ENCODE measurements around the gene CEP131. TPM values are rescaled to one million over a fixed set of nuclear protein-coding genes. Genes with fewer than 3 reads are reported as not detected.

The CEP131 gene
- total and polyA plus RNA-seq, 2 of the 8 experiments (the other 6 are each of a cell fraction or from before 2014, with no cell fraction given) = 5.9 to 23.2 TPM

DNA sequence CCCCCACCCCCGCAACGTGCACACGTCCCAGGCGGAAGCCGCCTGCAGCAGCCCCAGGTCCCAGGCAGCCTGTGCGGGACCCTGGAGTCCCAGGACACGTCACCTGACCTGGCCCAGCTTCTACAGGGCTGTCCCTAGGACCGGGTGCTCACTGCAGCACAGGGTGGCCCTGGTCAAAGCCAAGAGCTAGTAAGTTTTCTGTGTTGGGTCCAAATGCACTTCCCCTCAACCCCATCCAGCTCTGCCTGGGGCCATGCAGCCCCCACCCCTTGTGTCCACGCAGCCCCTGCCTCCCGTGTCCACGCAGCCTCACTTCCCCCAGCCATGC is 79.6 kb downstream of the CEP131 start:
- ChIA-PET POLR2A (ENCODE audit: partially characterized antibody) (interaction anchor here (1.5 to 1.6 kb wide), 2 partner anchors 96 to 101 kb away, joined by 3 to 6 read pairs; partner anchors contain the start of genes NDUFAF8 and TEPSIN), CTCF (ENCODE audit: partially characterized antibody) (interaction anchor here (0.7 to 4.3 kb wide), 24 partner anchors 10 to 121 kb away, joined by 3 to 24 read pairs (median 4); partner anchors contain the start of genes NDUFAF8 and TEPSIN)
- no peak overlapping the region for H3K9ac ChIP-seq (replicated peaks in 1 of 4; ENCODE audit: extremely low read depth in 1 of 4, low read depth in 3 of 4, low read length in 3 of 4)
- no peak overlapping the region for H3K27ac ChIP-seq (ENCODE audit: low read depth, low read length)
- peak overlapping the region; percentile 70 for H4K91ac ChIP-seq (replicated peaks; ENCODE audit: insufficient read length, low read length)
- H3K79me1 ChIP-seq (ENCODE audit: low read depth, low read length) = no peaks in the 10 kb centered on the region
- peak overlapping the region; percentile 51; the same call in 1 of the 2 replicates for H4K8ac ChIP-seq (ENCODE audit: extremely low read depth, insufficient read depth, low read length)
- H2BK15ac ChIP-seq (ENCODE audit: low read length) = no peak overlapping the region; the same call in 1 of the 2 replicates
- H3K36me3 ChIP-seq (ENCODE audit: control insufficient read depth in 2 of 4, insufficient read depth in 4 of 4, low read length in 3 of 4) = no peaks in the 10 kb centered on the region
- FAIRE-seq (no peak), DNase-seq (ENCODE audit: low read depth in 1 of 2, low spot score in 2 of 2) (no peak)
- H3K4ac ChIP-seq (replicated peaks; ENCODE audit: insufficient read length, low read depth, low read length) = no peak overlapping the region
- H3K4me1 ChIP-seq (replicated peaks in 1 of 4; ENCODE audit: control insufficient read depth in 3 of 4, insufficient read depth in 4 of 4, low read length in 3 of 4) = peaks cover 0 to 2% (median 0%) of the 10 kb centered on the region in 4 experiments; a peak in 4 of 7 replicates
- no peak overlapping the region for H3K23ac ChIP-seq (ENCODE audit: insufficient read length)
- H2BK5ac ChIP-seq (ENCODE audit: low read depth, low read length) = no peak overlapping the region
- TF ChIP-seq CBX5 (IDR thresholded peaks at IDR 0.05; ENCODE audit: low read depth, low read length) (no peak), ASH2L (IDR thresholded peaks at IDR 0.05; ENCODE audit: low read length) (no peak), ZNF274 (IDR thresholded peaks at IDR 0.05; ENCODE audit: borderline replicate concordance, extremely low read depth, low read length) (no peak)
- TF ChIP-seq, protein P1, sequence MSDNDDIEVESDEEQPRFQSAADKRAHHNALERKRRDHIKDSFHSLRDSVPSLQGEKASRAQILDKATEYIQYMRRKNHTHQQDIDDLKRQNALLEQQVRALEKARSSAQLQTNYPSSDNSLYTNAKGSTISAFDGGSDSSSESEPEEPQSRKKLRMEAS (IDR thresholded peaks at IDR 0.05) = no peak
- TF ChIP-seq, protein P2, sequence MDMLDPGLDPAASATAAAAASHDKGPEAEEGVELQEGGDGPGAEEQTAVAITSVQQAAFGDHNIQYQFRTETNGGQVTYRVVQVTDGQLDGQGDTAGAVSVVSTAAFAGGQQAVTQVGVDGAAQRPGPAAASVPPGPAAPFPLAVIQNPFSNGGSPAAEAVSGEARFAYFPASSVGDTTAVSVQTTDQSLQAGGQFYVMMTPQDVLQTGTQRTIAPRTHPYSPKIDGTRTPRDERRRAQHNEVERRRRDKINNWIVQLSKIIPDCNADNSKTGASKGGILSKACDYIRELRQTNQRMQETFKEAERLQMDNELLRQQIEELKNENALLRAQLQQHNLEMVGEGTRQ (IDR thresholded peaks at IDR 0.05; ENCODE audit: low read length) = no peak
- no peak overlapping the region for H4K5ac ChIP-seq (ENCODE audit: insufficient read length, low read depth, low read length)
- H3K9me3 ChIP-seq (ENCODE audit: insufficient read depth in 2 of 2, low read depth in 1 of 2, low read length in 1 of 2) = peaks cover 2 to 7% of the 10 kb centered on the region in 2 experiments; a peak in 2 of 4 replicates
- 82% methylated on average over 8 of the region's 11 CpGs; no CpG with 5 or more reads in 1 of the 2 experiments for WGBS, 2 experiments (ENCODE audit: extremely low coverage in 1 of 2, insufficient coverage in 1 of 2, insufficient read length in 1 of 2, insufficient replicate concordance in 2 of 2, low coverage in 1 of 2, low lambda C conversion rate in 2 of 2, missing lambda C conversion rate in 1 of 2)
- H3K23me2 ChIP-seq (ENCODE audit: low read depth, low read length) = no peaks in the 10 kb centered on the region
- no peak overlapping the region for H3K14ac ChIP-seq (ENCODE audit: insufficient read length)
- H3K18ac ChIP-seq (ENCODE audit: extremely low read depth, low read length) = no peak overlapping the region
- no peak overlapping the region for H2AK5ac ChIP-seq (ENCODE audit: low read depth, low read length)
- H4K20me1 ChIP-seq (replicated peaks in 1 of 2; ENCODE audit: control insufficient read depth in 1 of 2, insufficient read depth in 2 of 2, low read length in 2 of 2) = peaks cover 0 to 5% of the 10 kb centered on the region in 2 experiments
- H2AFZ ChIP-seq (ENCODE audit: low read length) = 0 out of 2 replicates have a peak overlapping the region, but pooled peaks have one; percentile 21
- no peak overlapping the region for H3K4me3 ChIP-seq (ENCODE audit: extremely low read depth in 1 of 4, insufficient read depth in 2 of 4, low read depth in 3 of 4, low read length in 4 of 4)
- peak overlapping the region; percentile 71 for H2BK120ac ChIP-seq (replicated peaks; ENCODE audit: low read depth, low read length)
- H3K27me3 ChIP-seq (replicated peaks in 1 of 4; ENCODE audit: control insufficient read depth in 3 of 4, extremely low read depth in 1 of 4, insufficient read depth in 3 of 4, low read length in 3 of 4) = no peaks in the 10 kb centered on the region
- no peak overlapping the region for H2BK20ac ChIP-seq (ENCODE audit: low read length)
- H3K4me2 ChIP-seq (ENCODE audit: insufficient read depth in 1 of 2, low read depth in 2 of 2, low read length in 2 of 2) = no peak overlapping the region
- no peak overlapping the region for H3K56ac ChIP-seq (replicated peaks; ENCODE audit: insufficient read length, low read depth, low read length)
- H2BK12ac ChIP-seq (ENCODE audit: low read depth, low read length) = no peak overlapping the region; the same call in 1 of the 2 replicates
- no peaks in the 10 kb centered on the region for H3K79me2 ChIP-seq (ENCODE audit: control insufficient read depth in 1 of 2, insufficient read depth in 2 of 2, low read length in 2 of 2)

Data from H1 (cell line).